ENCODE measurements around the gene STK17B.

GRCh38 chr2:196119926-196120325 is 51.5 kb downstream of the STK17B start:
- no peak for TF ChIP-seq CTCF (IDR thresholded peaks at IDR 0.05; ENCODE audit: borderline replicate concordance, extremely low read depth, low read length, poor library complexity, severe bottlenecking)
- no peak for TF ChIP-seq EZH2 (IDR thresholded peaks at IDR 0.05; ENCODE audit: borderline replicate concordance, low read depth, low read length, severe bottlenecking)
